Activated B cell treated with CpG ODN at 0.5 μM for 24 hours (primary cell): Measurements from ENCODE around the gene TBX15. TPM values are rescaled to one million over a fixed set of nuclear protein-coding genes. Genes with fewer than 3 reads are reported as not detected.

Source experiments
- ATAC-seq: fragments of 200-7000 bp; cut with Tn5 transposase; one replicate; pipeline ENCODE4 v1.10.0; 2021; ENCODE audit warnings: low read depth, mild to moderate bottlenecking, moderate library complexity
- CTCF ChIA-PET: fragments of 350-600 bp; sonication (Branson Sonifier 250); formaldehyde crosslinking; loops from one replicate; lab custom pipeline; 2021; ENCODE audit warnings: antibody characterized with exemption; lab: Charles Lee
- POLR2A ChIA-PET: fragments of 350-600 bp; sonication (Branson Sonifier 250); formaldehyde crosslinking; loops from one replicate; lab custom pipeline; 2021; ENCODE audit warnings: antibody characterized with exemption; lab: Charles Lee
- DNase-seq: peaks from one replicate; pipeline ENCODE4 v3.0.0; 2022
- H3K27ac Mint-ChIP-seq: one replicate; pipeline ENCODE4 v1.8.0; 2020; ENCODE audit warnings: mixed read lengths
- H3K27me3 Mint-ChIP-seq: one replicate; pipeline ENCODE4 v1.8.0; 2021; ENCODE audit warnings: mixed read lengths
- H3K36me3 Mint-ChIP-seq: one replicate; pipeline ENCODE4 v1.8.0; 2021; ENCODE audit warnings: low read depth, mixed read lengths
- H3K4me1 Mint-ChIP-seq: one replicate; pipeline ENCODE4 v1.8.0; 2021; ENCODE audit warnings: mixed read lengths
- H3K4me3 Mint-ChIP-seq: one replicate; pipeline ENCODE4 v1.8.0; 2020; ENCODE audit warnings: mild to moderate bottlenecking, mixed read lengths
- H3K9me3 Mint-ChIP-seq: one replicate; pipeline ENCODE4 v1.8.0; 2020; ENCODE audit warnings: mixed read lengths
- intact Hi-C: fragments of 100-400 bp; cut with micrococcal nuclease; formaldehyde crosslinking; loops from one replicate; pipeline ENCODE4 v1.15.1; 2024
- total RNA-seq: library from RNA; stranded (reverse); gene quantifications from 2 replicates; pipeline ENCODE4 v1.2.3, GENCODE V29; 2022
- TF ChIP-seq, protein P1 (sequence below): fragments of 200-600 bp; IDR thresholded peaks from one replicate; pipeline ENCODE4 v1.8.0; 2022; ENCODE audit warnings: antibody characterized with exemption, mild to moderate bottlenecking

Gene TBX15
- total RNA-seq, 1 donor from 2014 or later: 0.09 TPM

DNA sequence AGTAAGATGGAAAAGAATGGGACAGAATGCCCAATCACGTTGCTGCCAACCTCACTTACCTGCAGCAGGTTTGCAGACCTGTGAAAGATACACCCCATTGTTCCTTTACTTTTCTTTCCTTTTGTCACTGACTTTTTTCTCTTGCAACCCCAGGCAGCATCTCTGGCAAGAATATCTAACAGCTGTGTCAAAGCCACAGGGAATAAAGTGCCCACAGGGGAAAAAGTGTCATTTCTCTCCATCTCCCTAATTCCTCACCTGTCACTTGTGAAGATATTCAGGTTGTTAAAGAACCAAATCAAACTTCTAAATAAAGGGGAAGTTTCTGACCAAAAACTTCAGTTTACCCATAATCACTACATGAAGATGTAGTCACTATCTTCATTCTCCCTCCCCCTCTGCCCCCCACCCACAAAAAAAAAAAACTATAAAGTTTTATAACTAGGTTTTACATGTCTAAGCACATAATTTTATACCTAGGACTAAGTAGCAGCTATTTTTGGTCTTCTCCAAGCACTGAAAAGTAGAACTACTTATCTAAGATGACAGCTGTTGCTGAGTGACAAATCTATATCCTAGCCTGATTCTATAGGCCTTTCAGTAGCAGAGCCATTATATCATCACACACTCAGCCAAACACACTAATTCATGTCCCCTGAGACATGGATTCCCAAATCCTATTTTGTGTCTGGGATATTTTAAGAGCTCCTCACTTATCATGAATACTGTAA lies 54.9 kb downstream of the TBX15 start:
- H3K27ac Mint-ChIP-seq: no peak overlapping the region
- intact Hi-C loops: no loop called here
- peaks cover 2% of the 10 kb centered on the region for H3K9me3 Mint-ChIP-seq
- CTCF ChIA-PET: no interaction called here
- no peaks in the 10 kb centered on the region for H3K4me1 Mint-ChIP-seq
- DNase-seq (no peak), ATAC-seq (no peak)
- H3K36me3 Mint-ChIP-seq: no peaks in the 10 kb centered on the region
- H3K4me3 Mint-ChIP-seq: no peak overlapping the region
- H3K27me3 Mint-ChIP-seq: peaks cover 6% of the 10 kb centered on the region
- POLR2A ChIA-PET: no interaction called here
- TF ChIP-seq, protein P1, sequence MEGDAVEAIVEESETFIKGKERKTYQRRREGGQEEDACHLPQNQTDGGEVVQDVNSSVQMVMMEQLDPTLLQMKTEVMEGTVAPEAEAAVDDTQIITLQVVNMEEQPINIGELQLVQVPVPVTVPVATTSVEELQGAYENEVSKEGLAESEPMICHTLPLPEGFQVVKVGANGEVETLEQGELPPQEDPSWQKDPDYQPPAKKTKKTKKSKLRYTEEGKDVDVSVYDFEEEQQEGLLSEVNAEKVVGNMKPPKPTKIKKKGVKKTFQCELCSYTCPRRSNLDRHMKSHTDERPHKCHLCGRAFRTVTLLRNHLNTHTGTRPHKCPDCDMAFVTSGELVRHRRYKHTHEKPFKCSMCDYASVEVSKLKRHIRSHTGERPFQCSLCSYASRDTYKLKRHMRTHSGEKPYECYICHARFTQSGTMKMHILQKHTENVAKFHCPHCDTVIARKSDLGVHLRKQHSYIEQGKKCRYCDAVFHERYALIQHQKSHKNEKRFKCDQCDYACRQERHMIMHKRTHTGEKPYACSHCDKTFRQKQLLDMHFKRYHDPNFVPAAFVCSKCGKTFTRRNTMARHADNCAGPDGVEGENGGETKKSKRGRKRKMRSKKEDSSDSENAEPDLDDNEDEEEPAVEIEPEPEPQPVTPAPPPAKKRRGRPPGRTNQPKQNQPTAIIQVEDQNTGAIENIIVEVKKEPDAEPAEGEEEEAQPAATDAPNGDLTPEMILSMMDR: no peak

GRCh38 chr1:118931876-118932275 lies 56.3 kb downstream of the TBX15 start:
- intact Hi-C loops: no loop called here
- Mint-ChIP-seq H3K27me3 (peaks cover 3% of the 10 kb centered on the region), H3K4me1 (peaks cover 2% of the 10 kb centered on the region), H3K9me3 (peaks cover 2% of the 10 kb centered on the region), H3K27ac (no peak overlapping the region), H3K36me3 (no peaks in the 10 kb centered on the region), H3K4me3 (no peak overlapping the region)
- ChIA-PET POLR2A (no interaction called here), CTCF (no interaction called here)
- DNase-seq (no peak), ATAC-seq (no peak)
- TF ChIP-seq, protein P1: no peak

DNA sequence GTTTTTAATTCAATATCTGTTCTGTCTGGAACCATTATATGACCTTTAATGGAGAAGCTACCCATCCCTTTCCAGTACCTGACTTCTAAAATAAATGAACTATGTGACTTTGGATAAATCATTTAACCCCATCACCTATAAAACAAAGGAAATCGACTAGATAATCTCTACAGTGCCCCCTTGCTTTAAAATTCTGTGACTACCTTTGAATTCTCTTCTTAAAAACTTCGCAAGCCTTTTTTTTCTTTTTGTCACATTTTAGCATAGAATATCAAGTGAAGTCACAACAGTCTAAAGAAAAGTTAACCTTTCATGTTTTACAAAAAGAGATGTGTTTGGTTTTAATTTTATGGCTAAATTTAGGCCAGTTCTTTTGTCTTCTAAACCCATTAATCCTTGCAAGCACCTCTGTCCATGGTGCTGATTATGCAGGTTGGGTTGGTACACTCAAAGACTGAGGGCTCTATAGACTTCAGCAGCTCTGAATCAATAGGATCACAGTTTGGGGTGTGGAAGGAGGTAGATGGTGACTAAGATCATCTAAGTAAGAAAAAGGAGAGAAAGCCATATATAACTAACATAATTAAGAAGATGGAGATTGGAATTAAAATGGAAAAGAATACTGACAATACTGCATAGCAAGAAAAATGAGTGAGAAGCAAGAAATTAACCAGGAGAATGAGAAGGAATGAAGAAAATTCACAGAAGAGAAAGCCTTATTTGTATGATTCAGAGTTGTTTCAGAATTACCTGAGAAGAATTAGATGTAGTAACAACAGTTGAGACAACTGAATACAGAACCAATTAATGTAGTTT lies 59.2 kb downstream of the TBX15 start:
- no peaks in the 10 kb centered on the region for H3K36me3 Mint-ChIP-seq

GRCh38 chr1:118927427-118928187 lies 60.5 kb downstream of the TBX15 start:
- Mint-ChIP-seq H3K4me1 (peaks cover 4% of the 10 kb centered on the region), H3K4me3 (no peak overlapping the region), H3K27me3 (peaks cover 15% of the 10 kb centered on the region), H3K36me3 (no peaks in the 10 kb centered on the region), H3K27ac (no peak overlapping the region), H3K9me3 (peaks cover 2% of the 10 kb centered on the region)
- TF ChIP-seq, protein P1: no peak
- CTCF ChIA-PET: no interaction called here
- POLR2A ChIA-PET: no interaction called here
- intact Hi-C loops: no loop called here
- no peak for ATAC-seq
- DNase-seq: no peak

More for the DNA sequence above, 59.2 kb downstream of the TBX15 start:
- Mint-ChIP-seq H3K27me3 (peaks cover 15% of the 10 kb centered on the region), H3K9me3 (peaks cover 2% of the 10 kb centered on the region), H3K27ac (no peak overlapping the region), H3K4me1 (peaks cover 2% of the 10 kb centered on the region), H3K4me3 (no peak overlapping the region)
- DNase-seq: no peak
- no peak for ATAC-seq
- CTCF ChIA-PET: no interaction called here
- POLR2A ChIA-PET: no interaction called here
- TF ChIP-seq, protein P1: no peak
- intact Hi-C loops: no loop called here

DNA sequence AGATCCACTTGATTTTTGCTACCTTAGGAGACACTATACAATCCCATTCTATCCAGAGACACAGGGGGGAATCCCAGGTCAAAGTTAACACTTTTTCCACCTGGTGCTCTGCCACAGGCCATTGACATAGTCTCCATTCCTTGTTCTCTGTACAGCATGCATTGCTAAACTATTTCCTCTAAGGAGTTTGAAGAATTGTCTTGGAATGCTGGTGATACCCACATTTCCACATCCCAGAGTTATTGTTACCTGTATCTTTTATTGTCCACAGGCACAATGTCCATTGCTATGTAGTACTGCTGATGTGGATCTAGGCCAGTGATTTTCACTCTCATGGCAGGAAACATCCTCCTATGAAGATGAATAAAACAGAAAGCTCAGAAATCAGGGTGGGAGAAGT lies 61.9 kb downstream of the TBX15 start:
- peaks cover 4% of the 10 kb centered on the region for H3K4me1 Mint-ChIP-seq
- no peak overlapping the region for H3K4me3 Mint-ChIP-seq
- intact Hi-C loops: no loop called here
- ChIA-PET POLR2A (no interaction called here), CTCF (no interaction called here)
- no peaks in the 10 kb centered on the region for H3K36me3 Mint-ChIP-seq
- DNase-seq: no peak
- TF ChIP-seq, protein P1: no peak
- peaks cover 15% of the 10 kb centered on the region for H3K27me3 Mint-ChIP-seq
- H3K9me3 Mint-ChIP-seq: peaks cover 2% of the 10 kb centered on the region
- no peak for ATAC-seq
- no peak overlapping the region for H3K27ac Mint-ChIP-seq
